H9 (cell line): ENCODE data around the gene ALG14. TPM values are rescaled to one million over a fixed set of nuclear protein-coding genes. Genes with fewer than 3 reads are reported as not detected.

Experiments
- DNase-seq: peaks from one replicate; pipeline ENCODE4 v3.0.0-alpha.2; 2017
- H2AFZ ChIP-seq: one replicate; pipeline ENCODE4 v1.6.1; 2013; ENCODE audit warnings: mild to moderate bottlenecking, low read length, control low read depth, moderate library complexity
- H2AK5ac ChIP-seq: 2 replicates; pipeline ENCODE4 v1.6.1; 2013; ENCODE audit warnings: low read length, control low read depth, mixed read lengths; ENCODE audit not compliant: insufficient read length
- H2BK120ac ChIP-seq: one replicate; pipeline ENCODE4 v1.6.1; 2013; ENCODE audit warnings: low read depth, mild to moderate bottlenecking, low read length, control low read depth, inconsistent platforms; ENCODE audit not compliant: poor library complexity, severe bottlenecking
- H2BK12ac ChIP-seq: 2 replicates; pipeline ENCODE4 v1.6.1; 2013; ENCODE audit warnings: low read length, control low read depth, mixed read lengths, low read depth; ENCODE audit not compliant: insufficient read length
- H2BK15ac ChIP-seq: 2 replicates; pipeline ENCODE4 v1.6.1; 2013; ENCODE audit warnings: low read depth, low read length, control low read depth
- H2BK20ac ChIP-seq: one replicate; pipeline ENCODE4 v1.6.1; 2013; ENCODE audit warnings: low read depth, mild to moderate bottlenecking, low read length, control low read depth, inconsistent platforms; ENCODE audit not compliant: poor library complexity, severe bottlenecking
- H2BK5ac ChIP-seq: 2 replicates; pipeline ENCODE4 v1.6.1; 2013; ENCODE audit warnings: low read length, control low read depth, mixed read lengths; ENCODE audit not compliant: insufficient read length
- H3K14ac ChIP-seq: 2 replicates; pipeline ENCODE4 v1.6.1; 2013; ENCODE audit warnings: low read length, control low read depth; ENCODE audit not compliant: insufficient read depth
- H3K18ac ChIP-seq: 2 replicates; pipeline ENCODE4 v1.6.1; 2013; ENCODE audit warnings: low read depth, mild to moderate bottlenecking, mixed read lengths, low read length, control low read depth; ENCODE audit not compliant: insufficient read length
- H3K23ac ChIP-seq: 2 replicates; pipeline ENCODE4 v1.6.1; 2013; ENCODE audit warnings: low read length, control low read depth, mixed read lengths, low read depth; ENCODE audit not compliant: insufficient read length
- H3K23me2 ChIP-seq: 2 replicates; pipeline ENCODE4 v1.6.1; 2013; ENCODE audit warnings: low read depth, mild to moderate bottlenecking, mixed read lengths, low read length, control low read depth; ENCODE audit not compliant: insufficient read length, poor library complexity, severe bottlenecking
- H3K27ac ChIP-seq: 2 replicates; pipeline ENCODE4 v1.5.1; 2013; ENCODE audit warnings: low read length, control low read depth, mixed read lengths, low read depth; ENCODE audit not compliant: insufficient read length
- H3K27me3 ChIP-seq: 2 replicates; pipeline ENCODE4 v1.6.1; 2013; ENCODE audit warnings: low read length, control low read depth, inconsistent platforms; ENCODE audit not compliant: insufficient read depth
- H3K4ac ChIP-seq: 2 replicates; pipeline ENCODE4 v1.6.1; 2013; ENCODE audit warnings: low read depth, mild to moderate bottlenecking, control low read depth, inconsistent platforms, low read length, moderate library complexity
- H3K4me1 ChIP-seq: 2 replicates; pipeline ENCODE4 v1.6.1; 2013; ENCODE audit warnings: low read length, control low read depth, inconsistent platforms; ENCODE audit not compliant: insufficient read depth
- H3K4me2 ChIP-seq: 2 replicates; pipeline ENCODE4 v1.6.1; 2013; ENCODE audit warnings: low read length, control low read depth, mixed read lengths; ENCODE audit not compliant: insufficient read length, insufficient read depth
- H3K56ac ChIP-seq: 2 replicates; pipeline ENCODE4 v1.6.1; 2013; ENCODE audit warnings: low read depth, mild to moderate bottlenecking, mixed read lengths, low read length, control low read depth; ENCODE audit not compliant: insufficient read length
- H3K79me1 ChIP-seq: 2 replicates; pipeline ENCODE4 v1.6.1; 2013; ENCODE audit warnings: low read depth, mild to moderate bottlenecking, moderate library complexity, low read length, control low read depth, inconsistent platforms; ENCODE audit not compliant: insufficient read depth, poor library complexity, severe bottlenecking
- H3K79me2 ChIP-seq: 2 replicates; pipeline ENCODE4 v1.6.1; 2013; ENCODE audit warnings: low read length, control low read depth, inconsistent platforms; ENCODE audit not compliant: insufficient read depth
- H3K9ac ChIP-seq: 2 replicates; pipeline ENCODE4 v1.6.1; 2013; ENCODE audit warnings: low read length, control low read depth, mixed read lengths; ENCODE audit not compliant: insufficient read length; ENCODE audit errors: extremely low read depth
- H3K9me3 ChIP-seq: one replicate; pipeline ENCODE4 v1.6.1; 2013; ENCODE audit warnings: low read depth, low read length, inconsistent platforms; ENCODE audit not compliant: control insufficient read depth
- H3T11ph ChIP-seq: one replicate; pipeline ENCODE4 v1.6.1; 2013; ENCODE audit warnings: mild to moderate bottlenecking, low read length, control low read depth, inconsistent platforms
- H4K20me1 ChIP-seq: one replicate; pipeline ENCODE4 v1.6.1; 2013; ENCODE audit not compliant: control insufficient read depth, insufficient read length, insufficient read depth
- H4K5ac ChIP-seq: 2 replicates; pipeline ENCODE4 v1.6.1; 2013; ENCODE audit warnings: low read depth, mild to moderate bottlenecking, mixed read lengths, low read length, control low read depth; ENCODE audit not compliant: insufficient read length
- H4K8ac ChIP-seq: replicated peaks from 2 replicates; pipeline ENCODE4 v1.6.1; 2013; ENCODE audit warnings: low read length, control low read depth, mixed read lengths, low read depth; ENCODE audit not compliant: insufficient read length
- H4K91ac ChIP-seq: 2 replicates; pipeline ENCODE4 v1.6.1; 2013; ENCODE audit warnings: low read depth, mild to moderate bottlenecking, moderate library complexity, mixed read lengths, low read length, control low read depth; ENCODE audit not compliant: insufficient read length
- H3K27ac Mint-ChIP-seq, 3 experiments: 2 replicates in 2 of 3; 3 replicates in 1 of 3; pipeline ENCODE4 v1.8.0; 2020 to 2021; ENCODE audit warnings: mixed read lengths in 3 of 3, mild to moderate bottlenecking in 1 of 3, moderate library complexity in 1 of 3
- H3K27me3 Mint-ChIP-seq: 2 replicates; pipeline ENCODE4 v1.8.0; 2021; ENCODE audit warnings: low read depth, mild to moderate bottlenecking, moderate library complexity, mixed read lengths
- H3K36me3 Mint-ChIP-seq, 3 experiments: 2 replicates in 2 of 3; 3 replicates in 1 of 3; pipeline ENCODE4 v1.8.0; 2020 to 2021; ENCODE audit warnings: low read depth in 3 of 3, mixed read lengths in 3 of 3; ENCODE audit not compliant: insufficient read depth in 1 of 3
- H3K4me1 Mint-ChIP-seq, 2 experiments: 2 replicates each; pipeline ENCODE4 v1.8.0; 2020; ENCODE audit warnings: mixed read lengths in 2 of 2
- H3K4me3 Mint-ChIP-seq, 2 experiments: 2 replicates in 1 of 2; 3 replicates in 1 of 2; pipeline ENCODE4 v1.8.0; 2020 to 2021; ENCODE audit warnings: mild to moderate bottlenecking in 2 of 2, mixed read lengths in 2 of 2, moderate library complexity in 1 of 2
- H3K9me3 Mint-ChIP-seq, 2 experiments: 2 replicates in 1 of 2; 3 replicates in 1 of 2; pipeline ENCODE4 v1.8.0; 2020; ENCODE audit warnings: mild to moderate bottlenecking in 2 of 2, mixed read lengths in 2 of 2, moderate library complexity in 1 of 2
- CTCF ChIP-seq: fragments of 200-600 bp; sonication (generic); conservative IDR thresholded peaks from 3 replicates; pipeline ENCODE4 v1.8.0; 2021; ENCODE audit warnings: antibody characterized with exemption, mild to moderate bottlenecking
- WGBS: extraction: QIAGEN DNeasy Blood & Tissue Kit; methylation state at CpG from one replicate; pipeline ENCODE4 v1.1.7; 2013; ENCODE audit warnings: missing lambda C conversion rate, low lambda C conversion rate, mixed read lengths; ENCODE audit not compliant: insufficient read length; ENCODE audit errors: extremely low coverage; 5-methylcytosine and 5-hydroxymethylcytosine counted together
- total RNA-seq: library from RNA; stranded (reverse); gene quantifications from 2 replicates; pipeline ENCODE4 v1.2.1, GENCODE V29; 2021

Gene ALG14
- total RNA-seq, 1 experiment from 2014 or later, result 2.5 TPM

DNA sequence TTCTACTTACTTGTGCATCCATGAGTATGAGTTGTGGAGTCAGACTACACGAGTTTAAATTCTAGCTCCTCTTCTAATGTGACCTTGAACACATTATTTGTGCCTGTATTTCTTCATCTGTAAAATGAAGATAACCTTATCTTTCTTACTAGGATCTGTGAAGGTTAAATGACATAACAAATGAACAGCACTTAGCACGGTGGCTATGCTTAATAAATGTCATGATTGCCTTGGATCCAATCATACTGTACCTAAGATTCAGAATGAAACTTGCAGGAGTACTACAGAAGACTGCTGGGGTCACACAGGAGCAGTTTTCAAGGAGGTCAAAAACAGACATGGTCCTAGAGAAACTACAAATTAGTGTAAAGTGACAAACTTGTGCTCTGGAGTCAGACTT lies 22.2 kb upstream of the ALG14 start:
- Histone ChIP-seq H3K23ac (no peak overlapping the region), H2AFZ (no peak overlapping the region)
- H3K27ac Mint-ChIP-seq, result no peak overlapping the region

More for the DNA sequence above, 22.2 kb upstream of the ALG14 start:
- H3K9ac ChIP-seq, result no peak overlapping the region
- no peak overlapping the region for H3K4me3 Mint-ChIP-seq
- no peak overlapping the region for H3K4ac ChIP-seq
- no peak overlapping the region for H4K91ac ChIP-seq
- no peak overlapping the region for H2AK5ac ChIP-seq
- no peak overlapping the region for H3K18ac ChIP-seq
- TF ChIP-seq CTCF, result no peak
- H2BK5ac ChIP-seq, result no peak overlapping the region
- peaks cover 0 to 6% of the 10 kb centered on the region in 2 experiments; a peak in 3 of 5 replicates for H3K9me3 Mint-ChIP-seq
- no peaks in the 10 kb centered on the region for H3K4me1 Mint-ChIP-seq
- H2BK12ac ChIP-seq, result no peak overlapping the region
- no peak for DNase-seq
- no peak overlapping the region for H3K4me2 ChIP-seq
- no peak overlapping the region for H3T11ph ChIP-seq
- no peak overlapping the region for H4K5ac ChIP-seq
- no peak overlapping the region for H2BK15ac ChIP-seq
- H3K27me3 ChIP-seq, result no peaks in the 10 kb centered on the region
- H3K36me3 Mint-ChIP-seq, result peaks cover 0 to 3% (median 0%) of the 10 kb centered on the region in 3 experiments; a peak in 2 of 7 replicates
- no peak overlapping the region for H3K27ac ChIP-seq
- no peak overlapping the region for H3K14ac ChIP-seq
- no peaks in the 10 kb centered on the region for H3K9me3 ChIP-seq
- H3K56ac ChIP-seq, result no peak overlapping the region
- H2BK120ac ChIP-seq, result no peak overlapping the region
- no peaks in the 10 kb centered on the region for H3K23me2 ChIP-seq
- no peak overlapping the region for H4K8ac ChIP-seq
- no peaks in the 10 kb centered on the region for H3K79me1 ChIP-seq
- no peak overlapping the region for H2BK20ac ChIP-seq
- no CpG with 5 or more reads among the region's 2 CpGs for WGBS
- no peaks in the 10 kb centered on the region for H3K79me2 ChIP-seq
- no peaks in the 10 kb centered on the region for H4K20me1 ChIP-seq
- no peaks in the 10 kb centered on the region for H3K27me3 Mint-ChIP-seq
- no peaks in the 10 kb centered on the region for H3K4me1 ChIP-seq
